DOHH2 (cell line): ENCODE measurements around the gene SPOP.

Source experiments
- H3F3A ChIP-seq: fragments of 200-600 bp; sonication (generic), shearing (Covaris generic); 2 replicates; pipeline ENCODE4 v1.6.0; 2016; ENCODE audit warnings: antibody characterized with exemption, mild to moderate bottlenecking; ENCODE audit not compliant: control insufficient read depth, insufficient read depth
- H3K27ac ChIP-seq: fragments of 200-600 bp; sonication (generic); 2 replicates; pipeline ENCODE4 v1.5.1; 2014; ENCODE audit warnings: low read depth, mild to moderate bottlenecking, low read length, moderate library complexity
- H3K27me3 ChIP-seq: fragments of 200-600 bp; sonication (generic); 2 replicates; pipeline ENCODE4 v1.6.1; 2014; ENCODE audit warnings: mild to moderate bottlenecking, low read length, mixed read lengths; ENCODE audit not compliant: control insufficient read depth
- H3K36me3 ChIP-seq: fragments of 200-600 bp; sonication (generic); 2 replicates; pipeline ENCODE4 v1.6.1; 2014; ENCODE audit warnings: mild to moderate bottlenecking, low read length, moderate library complexity, mixed read lengths; ENCODE audit not compliant: control insufficient read depth
- H3K4me1 ChIP-seq: fragments of 200-600 bp; sonication (generic); 2 replicates; pipeline ENCODE4 v1.6.1; 2014; ENCODE audit warnings: mild to moderate bottlenecking, low read length, mixed read lengths; ENCODE audit not compliant: control insufficient read depth
- H3K4me2 ChIP-seq: fragments of 200-600 bp; sonication (generic); 2 replicates; pipeline ENCODE4 v1.6.0; 2014; ENCODE audit warnings: mild to moderate bottlenecking, low read length, moderate library complexity
- H3K4me3 ChIP-seq: fragments of 200-600 bp; sonication (generic); 2 replicates; pipeline ENCODE4 v1.5.1; 2014; ENCODE audit warnings: mild to moderate bottlenecking, low read length, mixed read lengths
- H3K79me2 ChIP-seq: fragments of 200-600 bp; sonication (generic); 2 replicates; pipeline ENCODE4 v1.6.1; 2014; ENCODE audit warnings: mild to moderate bottlenecking, low read length, mixed read lengths; ENCODE audit not compliant: control insufficient read depth
- H3K9me2 ChIP-seq: fragments of 200-600 bp; sonication (generic); replicated peaks from 2 replicates; pipeline ENCODE4 v1.6.1; 2014; ENCODE audit warnings: mild to moderate bottlenecking, low read length, mixed read lengths; ENCODE audit not compliant: control insufficient read depth
- H3K9me3 ChIP-seq: fragments of 200-600 bp; sonication (generic); 2 replicates; pipeline ENCODE4 v1.6.1; 2014; ENCODE audit warnings: antibody characterized with exemption, low read length, mixed read lengths; ENCODE audit not compliant: control insufficient read depth, insufficient read depth
- H4K20me1 ChIP-seq: fragments of 200-600 bp; sonication (generic); 2 replicates; pipeline ENCODE4 v1.6.0; 2014; ENCODE audit warnings: low read depth, mild to moderate bottlenecking, antibody characterized with exemption, low read length, moderate library complexity; ENCODE audit not compliant: control insufficient read depth, insufficient read depth
- CTCF ChIP-seq: fragments of 200-600 bp; sonication (generic); IDR thresholded peaks from one replicate; pipeline ENCODE4 v1.5.1; 2014; ENCODE audit warnings: antibody characterized with exemption, mild to moderate bottlenecking, low read depth, low read length; ENCODE audit not compliant: poor library complexity, severe bottlenecking
- EZH2phosphoT487 ChIP-seq: fragments of 200-600 bp; sonication (generic); IDR thresholded peaks from 2 replicates; pipeline ENCODE4 v1.6.1; 2017; ENCODE audit warnings: borderline replicate concordance, mild to moderate bottlenecking, antibody characterized with exemption, low read length, moderate library complexity, mixed read lengths

SPOP gene

GRCh38 chr17:49708515-49709183, 30.8 kb upstream of the SPOP start:
- Histone ChIP-seq H3K4me3 (peak overlapping the region; percentile 84), H3K4me1 (peaks cover 15% of the 10 kb centered on the region), H4K20me1 (no peaks in the 10 kb centered on the region), H3F3A (no peaks in the 10 kb centered on the region), H3K79me2 (peaks cover 23% of the 10 kb centered on the region), H3K4me2 (peak overlapping the region; percentile 91), H3K27me3 (no peaks in the 10 kb centered on the region), H3K27ac (no peak overlapping the region), H3K9me2 (no peaks in the 10 kb centered on the region), H3K36me3 (peaks cover 24% of the 10 kb centered on the region), H3K9me3 (no peaks in the 10 kb centered on the region)
- TF ChIP-seq CTCF (peak; percentile 6), EZH2phosphoT487 (no peak)

GRCh38 chr17:49707608-49708514, 30.0 kb upstream of the SPOP start, which contains the start of gene SLC35B1:
SLC35B1 (minus strand) TSS chr17:49707964; CDS start chr17:49707833, 131 bp downstream.
- Histone ChIP-seq H4K20me1 (no peaks in the 10 kb centered on the region), H3K9me2 (no peaks in the 10 kb centered on the region), H3K4me3 (peak within 1 kb of the TSS; percentile 84), H3F3A (no peaks in the 10 kb centered on the region), H3K4me1 (peaks cover 15% of the 10 kb centered on the region), H3K27ac (peak within 1 kb of the TSS; percentile 56), H3K79me2 (peaks cover 23% of the 10 kb centered on the region), H3K4me2 (peak within 1 kb of the TSS; percentile 91), H3K36me3 (peaks cover 32% of the 10 kb centered on the region), H3K9me3 (no peaks in the 10 kb centered on the region), H3K27me3 (no peaks in the 10 kb centered on the region)
- TF ChIP-seq EZH2phosphoT487 = no peak
- TF ChIP-seq CTCF = peak; percentile 97

GRCh38 chr17:49707246-49707607, 29.3 kb upstream of the SPOP start:
- Histone ChIP-seq H3K27ac (peak overlapping the region; percentile 56; the same call in 1 of the 2 replicates), H3K79me2 (peaks cover 23% of the 10 kb centered on the region), H4K20me1 (no peaks in the 10 kb centered on the region), H3K4me1 (peaks cover 15% of the 10 kb centered on the region), H3F3A (no peaks in the 10 kb centered on the region), H3K9me2 (no peaks in the 10 kb centered on the region), H3K4me2 (peak overlapping the region; percentile 91), H3K36me3 (peaks cover 36% of the 10 kb centered on the region), H3K4me3 (peak overlapping the region; percentile 84), H3K9me3 (no peaks in the 10 kb centered on the region), H3K27me3 (no peaks in the 10 kb centered on the region)
- TF ChIP-seq CTCF (no peak), EZH2phosphoT487 (no peak)
